NCI-H1694 treated with DMSO at 0.1 percent for 48 hours (cell line): Measurements from ENCODE around the gene FMC1.
A peak's percentile ranks its signal among the peaks of the same experiment; 100 is the strongest.
"Not testable (repeated sequence)": the region's sequence is repeated elsewhere in the genome, so short reads cannot be mapped to it uniquely, and the experiment has no call there.

ENCODE experiments used
- DNase-seq: peaks from one replicate; lab custom pipeline; 2025; lab: John Stamatoyannopoulos, UW

FMC1 gene

GRCh38 chr7:139340037-139340807, 915 bp upstream of the FMC1 start:
- peak; percentile 99 for DNase-seq

GRCh38 chr7:139340808-139341057, 404 bp upstream of the FMC1 start:
- DNase-seq: no peak

GRCh38 chr7:139341776-139342226, 664 bp downstream of the FMC1 start:
- peak; percentile 93 for DNase-seq

- no peak for DNase-seq
Measured at GRCh38 chr7:139345042-139345441, 3.9 kb downstream of the FMC1 start.

GRCh38 chr7:139351027-139351426, 9.9 kb downstream of the FMC1 start:
- DNase-seq: no peak

GRCh38 chr7:139354729-139355128, 13.6 kb downstream of the FMC1 start:
- no peak for DNase-seq

GRCh38 chr7:139355320-139355719, 14.2 kb downstream of the FMC1 start:
- DNase-seq: no peak

GRCh38 chr7:139357729-139358506, 16.8 kb downstream of the FMC1 start:
- not testable (repeated sequence) for DNase-seq

- no peak for DNase-seq
Measured at GRCh38 chr7:139358541-139359365, 17.6 kb downstream of the FMC1 start.

- DNase-seq: peak; percentile 96
Measured at GRCh38 chr7:139359366-139360209, 18.5 kb downstream of the FMC1 start, which contains the start of gene LUC7L2. TSS of gene LUC7L2 (plus strand) at chr7:139359894. CDS start at chr7:139360262, 368 bp downstream.

- peak; percentile 94 for DNase-seq
Measured at GRCh38 chr7:139360210-139360947, 19.2 kb downstream of the FMC1 start.

- no peak for DNase-seq
Measured at GRCh38 chr7:139360948-139361307, 19.8 kb downstream of the FMC1 start.

- no peak for DNase-seq
Measured at GRCh38 chr7:139361523-139361922, 20.4 kb downstream of the FMC1 start.

- DNase-seq: no peak
Measured at GRCh38 chr7:139362302-139362701, 21.2 kb downstream of the FMC1 start.

- no peak for DNase-seq
Measured at GRCh38 chr7:139362981-139363380, 21.8 kb downstream of the FMC1 start.

- DNase-seq: no peak
Measured at GRCh38 chr7:139365336-139365735, 24.2 kb downstream of the FMC1 start.

GRCh38 chr7:139366400-139366799, 25.3 kb downstream of the FMC1 start:
- DNase-seq: no peak

- DNase-seq: no peak
Measured at GRCh38 chr7:139367438-139368155, 26.5 kb downstream of the FMC1 start.

GRCh38 chr7:139370301-139370942, 29.3 kb downstream of the FMC1 start:
- no peak for DNase-seq

GRCh38 chr7:139370943-139371313, 29.8 kb downstream of the FMC1 start:
- no peak for DNase-seq
